Mesenchymal stem cell (in vitro differentiated cells and primary cell): Measurements from ENCODE around the gene TDP1.

Source experiments
- DNase-seq: peaks from one replicate; pipeline ENCODE4 v3.0.0-alpha.2; 2013
- H2AFZ ChIP-seq: one replicate; pipeline ENCODE4 v1.6.1; 2013; ENCODE audit warnings: low read depth, mild to moderate bottlenecking, control low read depth, inconsistent platforms, low read length, moderate library complexity
- H2AK5ac ChIP-seq: 2 replicates; pipeline ENCODE4 v1.6.1; 2013; ENCODE audit warnings: low read length, moderate library complexity, mild to moderate bottlenecking, inconsistent platforms; ENCODE audit not compliant: severe bottlenecking
- H2BK120ac ChIP-seq: one replicate; pipeline ENCODE4 v1.6.1; 2013; ENCODE audit warnings: low read depth, mild to moderate bottlenecking, inconsistent platforms, low read length, moderate library complexity
- H2BK12ac ChIP-seq, 2 experiments: one replicate each; pipeline ENCODE4 v1.6.1; 2013; ENCODE audit warnings: inconsistent platforms in 2 of 2, low read length in 2 of 2, mild to moderate bottlenecking in 2 of 2, moderate library complexity in 2 of 2, control low read depth in 1 of 2
- H2BK15ac ChIP-seq: one replicate; pipeline ENCODE4 v1.6.1; 2013; ENCODE audit warnings: mild to moderate bottlenecking, low read depth, inconsistent platforms; ENCODE audit not compliant: poor library complexity, severe bottlenecking
- H2BK5ac ChIP-seq: 2 replicates; pipeline ENCODE4 v1.6.1; 2013; ENCODE audit warnings: low read depth, mild to moderate bottlenecking, low read length, control low read depth, inconsistent platforms; ENCODE audit not compliant: poor library complexity, severe bottlenecking
- H3K14ac ChIP-seq, 2 experiments: one replicate each; pipeline ENCODE4 v1.6.1; 2013; ENCODE audit warnings: inconsistent platforms in 2 of 2, low read length in 2 of 2, control low read depth in 1 of 2, mild to moderate bottlenecking in 1 of 2, moderate library complexity in 1 of 2
- H3K18ac ChIP-seq, 2 experiments: one replicate each; pipeline ENCODE4 v1.6.1; 2013; ENCODE audit warnings: inconsistent platforms in 2 of 2, low read length in 2 of 2, control low read depth in 1 of 2, low read depth in 1 of 2, mild to moderate bottlenecking in 1 of 2
- H3K23ac ChIP-seq, 2 experiments: one replicate each; pipeline ENCODE4 v1.6.1; 2013; ENCODE audit warnings: inconsistent platforms in 2 of 2, low read length in 2 of 2, mild to moderate bottlenecking in 2 of 2, moderate library complexity in 2 of 2, control low read depth in 1 of 2
- H3K27ac ChIP-seq: 2 replicates; pipeline ENCODE4 v1.5.1; 2013; ENCODE audit warnings: mild to moderate bottlenecking, moderate library complexity, low read length, control low read depth, inconsistent platforms; ENCODE audit not compliant: poor library complexity, severe bottlenecking
- H3K27me3 ChIP-seq, 2 experiments: 2 replicates each; pipeline versions ENCODE4 v1.6.1 to v1.7.0; 2013; ENCODE audit warnings: low read length in 2 of 2, mild to moderate bottlenecking in 2 of 2, moderate library complexity in 2 of 2, control low read depth in 1 of 2, inconsistent platforms in 1 of 2; ENCODE audit not compliant: control insufficient read depth in 1 of 2, insufficient read depth in 1 of 2
- H3K36me3 ChIP-seq, 2 experiments: 2 replicates each; pipeline versions ENCODE4 v1.6.1 to v1.7.0; 2013; ENCODE audit warnings: low read length in 2 of 2, control low read depth in 1 of 2, inconsistent platforms in 1 of 2, low read depth in 1 of 2, mild to moderate bottlenecking in 1 of 2; ENCODE audit not compliant: insufficient read depth in 2 of 2, control insufficient read depth in 1 of 2
- H3K4ac ChIP-seq, 2 experiments: one replicate each; pipeline ENCODE4 v1.6.1; 2013; ENCODE audit warnings: inconsistent platforms in 2 of 2, low read length in 2 of 2, mild to moderate bottlenecking in 2 of 2, moderate library complexity in 2 of 2, control low read depth in 1 of 2, low read depth in 1 of 2
- H3K4me1 ChIP-seq: 2 replicates; pipeline ENCODE4 v1.6.1; 2013; ENCODE audit warnings: low read depth, low read length, control low read depth; ENCODE audit not compliant: control insufficient read depth, insufficient read depth
- H3K4me2 ChIP-seq: 2 replicates; pipeline ENCODE4 v1.6.1; 2013; ENCODE audit warnings: low read length, mild to moderate bottlenecking, inconsistent platforms; ENCODE audit not compliant: poor library complexity, severe bottlenecking
- H3K4me3 ChIP-seq, 2 experiments: 2 replicates each; pipeline versions ENCODE4 v1.5.1 to v1.7.0; 2013; ENCODE audit warnings: low read length in 2 of 2, mild to moderate bottlenecking in 2 of 2, control low read depth in 1 of 2, low read depth in 1 of 2; ENCODE audit not compliant: insufficient read depth in 1 of 2
- H3K79me1 ChIP-seq: replicated peaks from 2 replicates; pipeline ENCODE4 v1.6.1; 2013; ENCODE audit warnings: mild to moderate bottlenecking, control low read depth, low read length, inconsistent platforms; ENCODE audit not compliant: poor library complexity, severe bottlenecking
- H3K9ac ChIP-seq: 2 replicates; pipeline ENCODE4 v1.7.0; 2013; ENCODE audit warnings: mild to moderate bottlenecking, low read length, moderate library complexity
- H3K9me3 ChIP-seq: 2 replicates; pipeline ENCODE4 v1.7.0; 2013; ENCODE audit warnings: mild to moderate bottlenecking, low read length; ENCODE audit not compliant: control insufficient read depth
- H4K8ac ChIP-seq: one replicate; pipeline ENCODE4 v1.6.1; 2013; ENCODE audit warnings: inconsistent platforms, mild to moderate bottlenecking, low read length, moderate library complexity
- H4K91ac ChIP-seq: one replicate; pipeline ENCODE4 v1.6.1; 2013; ENCODE audit warnings: mild to moderate bottlenecking, low read length, inconsistent platforms
- WGBS: methylation state at CpG from one replicate; pipeline ENCODE4 v1.1.7; 2013; ENCODE audit warnings: mixed read lengths; 5-methylcytosine and 5-hydroxymethylcytosine counted together

TDP1 gene

GRCh38 chr14:90049390-90049789 is 93.7 kb downstream of the TDP1 start:
- Histone ChIP-seq H2BK15ac (no peak overlapping the region), H3K14ac (no peak overlapping the region), H3K18ac (no peak overlapping the region), H3K4me2 (no peak overlapping the region), H2AFZ (no peak overlapping the region), H2BK120ac (no peak overlapping the region), H3K27ac (no peak overlapping the region), H3K4ac (no peak overlapping the region), H3K9ac (no peak overlapping the region), H3K23ac (no peak overlapping the region), H4K8ac (no peak overlapping the region), H4K91ac (no peak overlapping the region), H2AK5ac (no peak overlapping the region), H3K9me3 (no peaks in the 10 kb centered on the region), H2BK5ac (no peak overlapping the region), H3K79me1 (no peaks in the 10 kb centered on the region), H3K4me1 (peaks cover 2% of the 10 kb centered on the region), H2BK12ac (no peak overlapping the region), H3K27me3 (peaks cover 12% of the 10 kb centered on the region in 2 experiments), H3K36me3 (peaks cover 4 to 10% of the 10 kb centered on the region in 2 experiments), H3K4me3 (no peak overlapping the region)
- DNase-seq, result no peak
- 80% methylated on average over 1 of the region's 3 CpGs for WGBS

- H3K36me3 ChIP-seq, result peaks cover 0 to 2% of the 10 kb centered on the region in 2 experiments
- H3K18ac ChIP-seq, result no peak overlapping the region
- H3K9ac ChIP-seq, result no peak overlapping the region
- H3K4me2 ChIP-seq, result no peak overlapping the region
- H2BK15ac ChIP-seq, result no peak overlapping the region
- WGBS, result 95% methylated on average over 4 of the region's 4 CpGs
- H3K4me1 ChIP-seq, result peaks cover 2% of the 10 kb centered on the region
- H3K23ac ChIP-seq, result no peak overlapping the region
- DNase-seq, result no peak
- H4K91ac ChIP-seq, result no peak overlapping the region
- no peak overlapping the region for H3K4me3 ChIP-seq
- no peak overlapping the region for H3K27ac ChIP-seq
- H2AK5ac ChIP-seq, result no peak overlapping the region
- H3K9me3 ChIP-seq, result no peaks in the 10 kb centered on the region
- no peak overlapping the region for H3K14ac ChIP-seq
- no peak overlapping the region for H2BK5ac ChIP-seq
- no peak overlapping the region for H3K4ac ChIP-seq
- H2BK12ac ChIP-seq, result no peak overlapping the region
- H3K27me3 ChIP-seq, result peaks cover 12 to 15% of the 10 kb centered on the region in 2 experiments
- no peaks in the 10 kb centered on the region for H3K79me1 ChIP-seq
- no peak overlapping the region for H2AFZ ChIP-seq
- no peak overlapping the region for H2BK120ac ChIP-seq
- no peak overlapping the region for H4K8ac ChIP-seq
These were observed 94.5 kb downstream of the TDP1 start for GRCh38 chr14:90050271-90050670.

- no peak overlapping the region for H2BK120ac ChIP-seq
- H3K14ac ChIP-seq, result no peak overlapping the region
- H2AFZ ChIP-seq, result no peak overlapping the region
- no peak overlapping the region for H3K9ac ChIP-seq
- no peak overlapping the region for H2BK5ac ChIP-seq
- H3K4me2 ChIP-seq, result no peak overlapping the region
- no peak overlapping the region for H3K4ac ChIP-seq
- H2BK12ac ChIP-seq, result no peak overlapping the region
- no peaks in the 10 kb centered on the region for H3K4me1 ChIP-seq
- H3K27me3 ChIP-seq, result peaks cover 16 to 35% of the 10 kb centered on the region in 2 experiments
- no peak overlapping the region for H2BK15ac ChIP-seq
- no peak for DNase-seq
- H3K18ac ChIP-seq, result no peak overlapping the region
- H4K8ac ChIP-seq, result no peak overlapping the region
- no peak overlapping the region for H4K91ac ChIP-seq
- H3K4me3 ChIP-seq, result no peak overlapping the region
- H3K23ac ChIP-seq, result no peak overlapping the region
- no peak overlapping the region for H2AK5ac ChIP-seq
- H3K36me3 ChIP-seq, result no peaks in the 10 kb centered on the region
- H3K79me1 ChIP-seq, result no peaks in the 10 kb centered on the region
- 50% methylated on average over 1 of the region's 2 CpGs for WGBS
- no peaks in the 10 kb centered on the region for H3K9me3 ChIP-seq
- no peak overlapping the region for H3K27ac ChIP-seq
These were observed 97.3 kb downstream of the TDP1 start for GRCh38 chr14:90053044-90053443.

DNA sequence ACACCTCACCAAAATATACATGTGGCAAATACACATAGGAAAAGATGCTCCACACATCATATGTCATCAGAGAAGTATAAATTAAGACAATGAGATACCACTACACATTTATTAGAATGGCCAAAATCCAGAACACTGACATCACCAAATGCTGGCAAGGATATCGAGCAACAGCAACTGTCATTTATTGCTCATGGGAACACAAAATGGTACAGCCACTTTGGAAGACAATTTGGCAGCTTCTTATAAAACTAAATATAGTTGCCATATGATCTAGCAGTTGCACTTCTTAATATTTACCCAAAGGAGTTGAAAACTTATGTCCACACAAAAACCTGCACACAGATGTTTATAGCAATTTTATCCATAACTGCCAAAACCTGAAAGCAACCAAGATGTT is 99.1 kb downstream of the TDP1 start:
- Histone ChIP-seq H2BK120ac (no peak overlapping the region), H3K9me3 (peaks cover 3% of the 10 kb centered on the region), H3K4me2 (no peak overlapping the region), H2BK5ac (no peak overlapping the region), H2BK12ac (no peak overlapping the region), H2AFZ (no peak overlapping the region), H3K9ac (no peak overlapping the region), H3K4ac (no peak overlapping the region), H3K79me1 (no peaks in the 10 kb centered on the region), H3K36me3 (no peaks in the 10 kb centered on the region), H2AK5ac (no peak overlapping the region), H3K4me3 (no peak overlapping the region), H3K23ac (no peak overlapping the region), H2BK15ac (no peak overlapping the region), H4K91ac (no peak overlapping the region), H4K8ac (no peak overlapping the region), H3K27me3 (peaks cover 29 to 52% of the 10 kb centered on the region in 2 experiments), H3K18ac (no peak overlapping the region), H3K27ac (no peak overlapping the region), H3K4me1 (no peaks in the 10 kb centered on the region), H3K14ac (no peak overlapping the region)
- DNase-seq, result no peak
- WGBS, result 100% methylated on average over 1 of the region's 1 CpG
